Muscle of leg (tissue), 11 donors: ENCODE data around the gene SMIM3. TPM values are rescaled to one million over a fixed set of nuclear protein-coding genes. Genes with fewer than 3 reads are reported as not detected.

ENCODE experiments used
- DNase-seq: peaks from one replicate; pipeline ENCODE4 v3.0.0; 2013
- H3K27ac ChIP-seq: one replicate; pipeline ENCODE4 v1.5.1; 2013; ENCODE audit warnings: mild to moderate bottlenecking, low read length, control low read depth
- H3K27me3 ChIP-seq: one replicate; pipeline ENCODE4 v1.6.1; 2013; ENCODE audit warnings: low read length; ENCODE audit not compliant: control insufficient read depth, insufficient read depth
- H3K36me3 ChIP-seq: one replicate; pipeline ENCODE4 v1.6.1; 2013; ENCODE audit warnings: low read length; ENCODE audit not compliant: control insufficient read depth, insufficient read depth
- H3K4me1 ChIP-seq: one replicate; pipeline ENCODE4 v1.6.1; 2013; ENCODE audit warnings: low read length; ENCODE audit not compliant: control insufficient read depth, insufficient read depth
- H3K4me3 ChIP-seq: one replicate; pipeline ENCODE4 v1.5.1; 2013; ENCODE audit warnings: low read length, control low read depth
- H3K9me3 ChIP-seq: replicated peaks from 2 replicates; pipeline ENCODE4 v1.6.1; 2013; ENCODE audit warnings: low read depth, low read length; ENCODE audit not compliant: control insufficient read depth
- WGBS: methylation state at CpG from one replicate; pipeline ENCODE4 v1.1.5; 2013; ENCODE audit warnings: missing lambda C conversion rate; ENCODE audit not compliant: insufficient coverage; 5-methylcytosine and 5-hydroxymethylcytosine counted together
- polyA plus RNA-seq, 8 donors: library from polyadenylated mRNA; unstranded; fragments of 120-200 nt; gene quantifications; one replicate each; pipeline versions ENCODE4 v1.2.1 to v1.2.3, GENCODE V29; 2013; ENCODE audit warnings: inconsistent platforms in 1 of 8, low replicate concordance in 1 of 8; ENCODE audit not compliant: insufficient read length in 8 of 8, insufficient read depth in 1 of 8
- total RNA-seq: library from RNA; stranded (reverse); fragments of 120-200 nt; gene quantifications from one replicate; pipeline ENCODE4 v1.2.4, GENCODE V29; 2013

SMIM3 gene
- total and polyA plus RNA-seq, 9 donors: 7.0 to 11.1 (median 8.1) TPM

DNA sequence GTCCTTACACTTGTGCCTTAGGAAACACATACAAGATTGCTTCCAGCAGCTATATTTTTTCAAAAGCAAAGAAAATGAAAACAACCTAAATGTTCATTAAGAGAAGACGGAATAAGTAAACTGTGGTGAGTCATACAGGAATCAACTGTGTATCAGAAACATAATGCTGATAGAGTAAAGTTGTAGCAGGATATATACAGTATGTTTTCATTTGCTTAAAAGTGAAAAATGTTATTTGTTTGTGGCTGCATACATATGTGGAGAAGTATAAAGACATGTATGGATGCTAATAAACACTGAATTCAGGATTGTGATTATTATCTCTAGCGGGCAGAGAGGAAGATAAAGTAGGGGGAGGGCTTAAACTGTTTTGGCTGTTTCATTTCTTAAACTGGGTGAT, 28.1 kb upstream of the SMIM3 start:
- H3K36me3 ChIP-seq: peaks cover 22% of the 10 kb centered on the region
- WGBS: 100% methylated on average over 1 of the region's 2 CpGs

DNA sequence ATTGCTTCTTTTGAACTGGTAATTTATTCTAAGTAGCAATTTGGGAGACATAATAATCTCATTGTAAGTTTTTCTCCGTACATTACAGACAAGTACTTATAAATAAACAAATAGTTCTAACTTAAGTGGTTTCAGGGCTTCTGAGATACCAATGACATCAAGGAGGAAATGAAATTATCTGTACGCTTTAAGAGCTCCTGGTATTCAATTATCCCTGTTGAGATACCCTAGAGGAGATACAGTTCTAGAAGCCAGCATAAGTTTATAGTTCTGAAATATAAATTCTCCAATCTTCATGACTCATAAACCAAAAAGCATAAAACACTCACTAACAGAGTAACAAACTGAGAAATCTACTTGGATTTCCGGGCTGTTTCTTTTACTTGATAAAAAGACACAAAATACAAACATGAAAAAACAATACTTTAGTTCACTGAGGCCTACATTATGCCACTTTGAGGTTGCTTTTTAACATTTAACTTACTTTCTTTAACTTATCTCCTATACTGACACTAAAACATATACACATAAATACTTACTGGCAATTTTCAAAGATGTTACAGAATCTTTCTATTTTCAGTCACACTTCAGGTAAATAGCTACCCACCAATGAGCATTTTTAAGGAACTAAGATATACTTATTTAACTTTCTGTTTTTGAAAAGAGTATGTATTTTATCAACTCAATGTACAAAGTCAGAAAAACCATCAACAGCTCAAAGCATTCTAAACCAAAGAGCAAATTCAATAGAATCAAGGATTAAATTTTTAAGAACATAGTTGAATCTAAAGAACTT, 27.3 kb upstream of the SMIM3 start:
- H3K27me3 ChIP-seq: no peaks in the 10 kb centered on the region
- no peak for DNase-seq
- H3K9me3 ChIP-seq: no peaks in the 10 kb centered on the region
- H3K4me1 ChIP-seq: no peaks in the 10 kb centered on the region
- H3K36me3 ChIP-seq: peaks cover 22% of the 10 kb centered on the region
- no CpG with 5 or more reads among the region's 3 CpGs for WGBS
- no peak overlapping the region for H3K27ac ChIP-seq
- H3K4me3 ChIP-seq: no peak overlapping the region

More for the DNA sequence above, 28.1 kb upstream of the SMIM3 start:
- Histone ChIP-seq H3K4me3 (no peak overlapping the region), H3K27me3 (no peaks in the 10 kb centered on the region), H3K27ac (no peak overlapping the region), H3K4me1 (no peaks in the 10 kb centered on the region), H3K9me3 (no peaks in the 10 kb centered on the region)
- no peak for DNase-seq

DNA sequence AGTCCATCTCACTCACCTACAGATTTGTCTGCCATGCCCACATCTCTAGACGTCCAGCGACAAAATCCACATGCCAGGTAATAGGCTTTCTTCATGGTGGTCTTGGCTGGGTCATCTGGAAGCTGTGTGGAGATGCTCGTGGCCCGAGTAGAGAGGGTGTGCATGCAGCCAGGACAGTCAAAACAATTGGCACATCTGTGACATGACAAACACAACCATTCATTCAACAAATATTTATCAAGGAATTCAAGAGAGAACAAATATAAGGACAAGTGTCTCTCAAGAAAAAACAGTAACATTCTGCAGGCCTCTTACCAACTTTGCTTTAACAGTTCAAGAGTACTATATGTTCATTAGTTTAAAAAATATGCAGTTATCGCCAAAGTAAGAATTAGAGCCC, 25.1 kb upstream of the SMIM3 start:
- Histone ChIP-seq H3K27ac (no peak overlapping the region), H3K27me3 (no peaks in the 10 kb centered on the region), H3K4me1 (no peaks in the 10 kb centered on the region), H3K36me3 (peaks cover 22% of the 10 kb centered on the region), H3K9me3 (no peaks in the 10 kb centered on the region), H3K4me3 (no peak overlapping the region)
- no peak for DNase-seq
- no CpG with 5 or more reads among the region's 5 CpGs for WGBS

DNA sequence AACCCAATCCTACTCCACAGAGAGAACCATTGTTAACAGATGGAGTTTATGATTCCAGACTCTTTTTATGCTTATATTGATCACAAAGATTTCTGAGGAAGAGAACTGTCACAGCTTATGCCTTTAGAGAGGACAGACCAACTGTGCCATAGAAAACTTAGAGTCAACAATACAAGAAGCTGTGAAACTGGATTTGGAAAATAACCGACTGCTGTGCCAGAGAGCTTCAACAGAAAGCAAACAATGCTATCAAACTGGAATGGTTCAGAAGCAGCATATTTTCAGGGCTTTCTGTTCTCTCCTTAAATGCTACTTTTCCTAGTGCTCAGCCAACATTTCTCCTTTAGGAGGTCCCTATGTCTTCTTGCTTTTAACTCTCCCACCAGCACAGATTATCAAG, 24.7 kb upstream of the SMIM3 start:
- H3K9me3 ChIP-seq: no peaks in the 10 kb centered on the region
- H3K27me3 ChIP-seq: no peaks in the 10 kb centered on the region
- DNase-seq: no peak
- H3K4me1 ChIP-seq: no peaks in the 10 kb centered on the region
- H3K36me3 ChIP-seq: peaks cover 22% of the 10 kb centered on the region
- no peak overlapping the region for H3K4me3 ChIP-seq
- 83% methylated on average over 1 of the region's 1 CpG for WGBS
- no peak overlapping the region for H3K27ac ChIP-seq

DNA sequence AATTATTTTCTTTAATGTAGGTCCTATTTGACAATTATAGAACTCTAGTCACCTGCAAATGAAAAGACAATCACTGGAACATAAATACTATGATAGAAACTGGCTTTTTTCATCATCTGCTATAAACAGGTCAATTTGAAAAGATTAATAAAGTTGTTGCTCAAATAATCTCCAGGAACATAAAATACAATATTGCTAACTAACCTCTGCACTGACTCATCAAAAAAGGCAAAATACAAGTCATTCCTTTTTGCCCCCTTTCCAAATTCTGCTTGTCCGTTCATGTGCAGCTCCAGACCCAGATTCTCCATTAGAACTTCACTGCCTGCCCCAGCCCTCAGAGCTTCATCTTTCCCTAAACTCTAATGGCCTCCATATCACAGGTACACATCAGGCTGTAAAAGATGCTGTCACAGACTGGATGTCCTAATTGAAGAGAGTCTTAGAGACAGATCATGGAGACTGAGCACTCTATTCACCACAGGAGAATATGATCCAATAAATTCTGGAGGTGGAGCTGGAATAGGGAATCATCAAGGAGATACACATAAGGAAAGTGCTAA, 21.4 kb upstream of the SMIM3 start:
- 75% methylated on average over 1 of the region's 1 CpG for WGBS
- DNase-seq: no peak
- Histone ChIP-seq H3K9me3 (no peaks in the 10 kb centered on the region), H3K27me3 (no peaks in the 10 kb centered on the region), H3K4me1 (no peaks in the 10 kb centered on the region), H3K27ac (no peak overlapping the region), H3K4me3 (no peak overlapping the region), H3K36me3 (peaks cover 19% of the 10 kb centered on the region)

DNA sequence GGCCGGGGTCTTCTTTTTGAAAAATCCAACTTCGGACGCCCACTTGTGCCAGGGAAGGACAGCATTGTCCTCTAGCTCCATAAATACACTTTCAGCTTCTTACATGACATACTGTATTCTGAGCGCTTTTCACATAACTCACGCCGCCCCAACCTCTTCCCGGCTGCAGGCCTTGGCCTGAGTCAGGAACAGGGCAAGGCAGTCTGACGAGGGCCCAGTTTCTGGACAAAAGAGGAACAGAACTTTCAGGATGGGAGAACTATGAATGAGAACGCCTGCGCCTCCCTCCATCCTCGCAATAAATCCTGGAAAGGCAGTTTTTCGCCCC, 20.4 kb upstream of the SMIM3 start:
- 0% methylated on average over 7 of the region's 12 CpGs for WGBS
- DNase-seq: no peak
- peak overlapping the region; percentile 65 for H3K4me3 ChIP-seq
- H3K9me3 ChIP-seq: no peaks in the 10 kb centered on the region
- H3K27ac ChIP-seq: peak overlapping the region; percentile 95
- H3K4me1 ChIP-seq: no peaks in the 10 kb centered on the region
- H3K36me3 ChIP-seq: peaks cover 15% of the 10 kb centered on the region
- no peaks in the 10 kb centered on the region for H3K27me3 ChIP-seq

DNA sequence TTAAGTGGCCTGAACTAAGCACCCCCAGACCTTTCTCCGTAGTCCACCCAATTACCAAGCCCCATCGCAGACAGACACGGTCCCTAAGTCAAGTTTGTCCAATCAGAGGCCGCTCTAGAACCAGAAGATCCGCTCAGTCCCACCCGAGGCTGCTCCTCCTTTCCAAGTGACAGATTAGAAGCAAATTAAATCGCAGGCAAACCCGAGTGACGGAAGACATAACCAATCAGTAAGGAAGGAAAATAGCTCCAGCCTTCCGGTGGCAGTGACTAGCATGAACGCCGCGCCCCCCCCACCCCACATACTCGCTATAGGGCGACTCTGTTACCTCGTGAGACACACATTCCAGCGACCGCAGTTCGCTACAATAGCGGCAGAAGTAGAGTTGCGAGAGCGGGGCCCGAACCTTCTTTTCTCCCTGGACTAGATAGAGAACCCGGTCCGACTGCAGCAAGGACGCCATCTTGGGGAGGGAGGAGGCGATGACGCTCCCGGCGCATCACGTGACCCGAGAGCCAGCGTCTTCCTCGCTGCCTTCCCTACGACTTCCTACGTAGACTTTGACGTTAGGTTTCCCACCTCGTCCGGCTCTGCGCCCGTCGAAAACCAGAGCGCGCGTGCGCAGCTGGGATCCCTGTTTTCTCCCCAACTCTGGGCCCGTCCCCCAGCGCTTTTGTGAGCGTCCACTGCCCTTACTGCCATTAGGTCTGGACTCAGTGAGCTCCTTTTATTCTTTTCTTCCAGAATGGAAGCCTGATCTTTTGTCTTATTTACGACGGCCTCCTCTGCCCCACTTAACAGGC, 19.8 kb upstream of the SMIM3 start, which contains the start of gene DCTN4:
Gene DCTN4, minus strand, starts transcription at position 487 of the 803 bp plus-strand sequence. Its CDS starts 24 bp downstream, at position 463.
- peak within 1 kb of the TSS; percentile 65 for H3K4me3 ChIP-seq
- H3K36me3 ChIP-seq: peaks cover 10% of the 10 kb centered on the region
- H3K9me3 ChIP-seq: no peaks in the 10 kb centered on the region
- peak; percentile 100 for DNase-seq
- WGBS: 2% methylated on average over 41 of the region's 51 CpGs
- peak within 1 kb of the TSS; percentile 95 for H3K27ac ChIP-seq
- no peaks in the 10 kb centered on the region for H3K27me3 ChIP-seq
- peaks cover 2% of the 10 kb centered on the region for H3K4me1 ChIP-seq

DNA sequence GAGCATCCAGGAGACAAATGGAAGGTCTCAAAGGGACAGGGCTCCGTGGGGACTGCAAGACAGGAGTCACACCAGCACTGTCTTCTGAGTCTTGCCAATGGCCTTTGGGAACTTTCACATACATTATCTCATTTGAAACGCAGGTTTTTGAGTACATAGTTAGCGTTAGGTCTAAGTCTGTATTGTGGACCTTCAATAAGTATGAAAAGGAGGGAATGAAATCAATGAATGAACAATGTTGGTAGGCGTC, 19.3 kb upstream of the SMIM3 start:
- Histone ChIP-seq H3K4me1 (peaks cover 7% of the 10 kb centered on the region), H3K4me3 (peak overlapping the region; percentile 65), H3K36me3 (peaks cover 6% of the 10 kb centered on the region), H3K9me3 (no peaks in the 10 kb centered on the region), H3K27ac (peak overlapping the region; percentile 95), H3K27me3 (no peaks in the 10 kb centered on the region)
- no peak for DNase-seq
- WGBS: 75% methylated on average over 3 of the region's 4 CpGs

DNA sequence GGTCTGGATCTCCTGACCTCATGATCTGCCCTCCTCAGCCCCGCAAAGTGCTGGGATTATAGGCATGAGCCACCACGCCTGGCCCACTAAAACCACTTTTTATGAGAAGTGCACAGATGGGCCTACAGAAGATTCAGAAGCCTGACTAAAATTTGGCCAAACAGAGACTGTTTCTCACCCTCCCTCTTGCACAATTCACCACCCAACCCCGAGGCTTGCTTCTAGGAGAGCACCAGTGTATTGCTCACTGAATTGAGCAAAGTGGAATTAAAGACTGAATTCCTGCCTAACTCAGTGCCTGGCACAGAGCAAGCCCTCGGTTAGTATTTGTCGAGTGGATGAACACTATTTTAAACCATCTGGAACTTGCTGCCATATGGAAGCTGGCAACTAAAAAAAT, 16.3 kb upstream of the SMIM3 start:
- 88% methylated on average over 2 of the region's 5 CpGs for WGBS
- H3K36me3 ChIP-seq: no peaks in the 10 kb centered on the region
- H3K4me1 ChIP-seq: peaks cover 10% of the 10 kb centered on the region

DNA sequence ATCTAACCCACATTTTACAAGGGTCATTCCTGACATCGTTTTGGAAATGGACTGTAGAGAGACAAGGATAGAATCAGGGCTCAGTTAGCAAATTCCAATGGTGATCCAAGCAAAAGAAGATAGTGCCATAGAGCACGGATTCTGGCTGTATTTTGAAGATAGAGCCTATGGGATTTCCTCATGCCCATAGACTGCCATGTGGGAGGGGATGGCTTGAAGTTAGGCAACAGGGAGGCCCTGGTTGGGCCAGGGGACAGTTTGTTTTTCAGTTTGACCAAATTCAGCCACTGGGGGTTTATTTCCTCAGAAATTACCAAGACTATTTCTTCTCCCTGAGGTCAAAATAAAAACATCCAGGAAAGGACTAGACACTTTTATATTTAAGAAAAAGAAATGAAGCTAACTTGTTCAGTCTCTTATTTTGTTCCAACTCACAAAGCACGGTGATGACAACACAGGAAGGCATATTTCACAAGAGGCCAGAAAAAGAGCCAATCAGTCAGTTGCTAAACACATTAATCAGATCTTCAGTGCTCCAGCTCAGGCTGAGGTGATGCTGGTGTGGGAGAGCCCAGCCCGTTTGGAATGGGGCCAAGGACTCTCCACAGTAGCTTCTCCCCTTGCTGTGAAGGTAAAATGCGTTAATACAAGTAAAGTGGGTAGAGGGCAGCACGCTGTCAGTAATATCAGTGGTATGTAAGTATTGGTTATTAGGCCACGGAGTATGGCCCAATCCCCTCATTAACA, 15.4 kb upstream of the SMIM3 start:
- H3K27ac ChIP-seq: peak overlapping the region; percentile 29
- peak; percentile 81 for DNase-seq
- no peaks in the 10 kb centered on the region for H3K36me3 ChIP-seq
- peaks cover 10% of the 10 kb centered on the region for H3K4me1 ChIP-seq
- H3K27me3 ChIP-seq: no peaks in the 10 kb centered on the region
- no peak overlapping the region for H3K4me3 ChIP-seq
- WGBS: 35% methylated on average over 3 of the region's 7 CpGs
- H3K9me3 ChIP-seq: no peaks in the 10 kb centered on the region

More for the DNA sequence above, 16.3 kb upstream of the SMIM3 start:
- no peaks in the 10 kb centered on the region for H3K9me3 ChIP-seq
- no peak overlapping the region for H3K27ac ChIP-seq
- DNase-seq: no peak
- H3K27me3 ChIP-seq: no peaks in the 10 kb centered on the region
- H3K4me3 ChIP-seq: no peak overlapping the region
